ENCODE data around the gene POMC.
A peak's percentile ranks its signal among the peaks of the same experiment; 100 is the strongest.
"Not testable (repeated sequence)": the region's sequence is repeated elsewhere in the genome, so short reads cannot be mapped to it uniquely, and the experiment has no call there.

Gene POMC

GRCh38 chr2:25168256-25169072, at the start of gene POMC:
TSS of gene POMC (minus strand) at chr2:25168580. CDS start at chr2:25164772, 3,808 bp downstream.
- peak; percentile 8 for DNase-seq

GRCh38 chr2:25218100-25218499, 49.7 kb upstream of the POMC start:
- DNase-seq: no peak

GRCh38 chr2:25215948-25216679, 47.7 kb upstream of the POMC start:
- DNase-seq: peak; percentile 88

- no peak for DNase-seq
Observed at GRCh38 chr2:25215232-25215631, 46.9 kb upstream of the POMC start.

GRCh38 chr2:25213229-25213628, 44.8 kb upstream of the POMC start:
- DNase-seq: no peak

- DNase-seq: not testable (repeated sequence)
Observed at GRCh38 chr2:25210923-25211322, 42.5 kb upstream of the POMC start.

- no peak for DNase-seq
Observed at GRCh38 chr2:25207078-25207545, 38.7 kb upstream of the POMC start.

- DNase-seq: no peak
Observed at GRCh38 chr2:25204190-25204838, 35.9 kb upstream of the POMC start.

- no peak for DNase-seq
Observed at GRCh38 chr2:25202275-25202674, 33.9 kb upstream of the POMC start.

- no peak for DNase-seq
Observed at GRCh38 chr2:25201794-25202193, 33.4 kb upstream of the POMC start.

GRCh38 chr2:25201265-25201664, 32.9 kb upstream of the POMC start:
- DNase-seq: no peak

GRCh38 chr2:25198576-25198975, 30.2 kb upstream of the POMC start:
- no peak for DNase-seq

- DNase-seq: no peak
Observed at GRCh38 chr2:25198209-25198525, 29.8 kb upstream of the POMC start.

- DNase-seq: no peak
Observed at GRCh38 chr2:25197336-25198208, 29.2 kb upstream of the POMC start.

GRCh38 chr2:25194576-25195122, 26.3 kb upstream of the POMC start:
- DNase-seq: no peak

- no peak for DNase-seq
Observed at GRCh38 chr2:25190536-25190935, 22.2 kb upstream of the POMC start.

GRCh38 chr2:25188405-25188804, 20.0 kb upstream of the POMC start:
- no peak for DNase-seq

GRCh38 chr2:25187729-25188350, 19.5 kb upstream of the POMC start:
- DNase-seq: no peak

GRCh38 chr2:25184254-25184653, 15.9 kb upstream of the POMC start:
- DNase-seq: no peak

- no peak for DNase-seq
Observed at GRCh38 chr2:25178976-25179375, 10.6 kb upstream of the POMC start.

GRCh38 chr2:25177211-25177611, 8.8 kb upstream of the POMC start:
- no peak for DNase-seq
